ENCODE results near the gene ADAMTS14.

- no peak for TF ChIP-seq POLR2AphosphoS5 (IDR thresholded peaks at IDR 0.05; ENCODE audit: low read depth, low read length)
- TF ChIP-seq POLR2A (IDR thresholded peaks at IDR 0.05; ENCODE audit: low read depth, low read length): no peak
- TF ChIP-seq TAF1 (IDR thresholded peaks at IDR 0.05; ENCODE audit: borderline replicate concordance, low read depth, low read length): no peak
Observed at GRCh38 chr10:70681731-70682005, 9.4 kb downstream of the ADAMTS14 start.

Data from GM12892 (cell line).